GM12878 (cell line): Measurements from ENCODE around the gene RIPOR1. TPM values are rescaled to one million over a fixed set of nuclear protein-coding genes. Genes with fewer than 3 reads are reported as not detected.

ENCODE experiments used
- BACH1 ChIP-seq: fragments of 450-650 bp; IDR thresholded peaks from 2 replicates; pipeline ENCODE4 v1.6.1; 2017; ENCODE audit warnings: mild to moderate bottlenecking, borderline replicate concordance
- BHLHE40 ChIP-seq, 2 experiments: fragments of 450-650 bp in 1 of 2; IDR thresholded peaks; 2 replicates each; pipeline ENCODE4 v1.6.1; 2011 to 2017; ENCODE audit warnings: low read depth in 2 of 2, borderline replicate concordance in 1 of 2, improper control_type of control experiment in 1 of 2, low read length in 1 of 2, mild to moderate bottlenecking in 1 of 2
- HCFC1 ChIP-seq: fragments of 150-350 bp; IDR thresholded peaks from 2 replicates; pipeline ENCODE4 v1.6.1; 2014; ENCODE audit warnings: low read length
- JUNB ChIP-seq: IDR thresholded peaks from 2 replicates; pipeline ENCODE4 v1.6.1; 2016; ENCODE audit warnings: antibody characterized with exemption, mild to moderate bottlenecking
- NBN ChIP-seq: fragments of 450-650 bp; IDR thresholded peaks from 2 replicates; pipeline ENCODE4 v1.6.1; 2016
- NR2C1 ChIP-seq: fragments of 450-650 bp; IDR thresholded peaks from 2 replicates; pipeline ENCODE4 v1.6.1; 2017; ENCODE audit warnings: antibody characterized with exemption, mild to moderate bottlenecking, moderate library complexity
- RAD51 ChIP-seq: fragments of 450-650 bp; IDR thresholded peaks from 2 replicates; pipeline ENCODE4 v1.6.1; 2016; ENCODE audit warnings: moderate library complexity, mild to moderate bottlenecking, inconsistent platforms
- RBBP5 ChIP-seq: fragments of 200-600 bp; sonication (generic); conservative IDR thresholded peaks from 2 replicates; pipeline ENCODE4 v1.6.1; 2016
- SMARCA5 ChIP-seq: fragments of 450-650 bp; IDR thresholded peaks from 2 replicates; pipeline ENCODE4 v1.6.1; 2017; ENCODE audit warnings: mild to moderate bottlenecking
- SPI1 ChIP-seq: IDR thresholded peaks from 2 replicates; pipeline ENCODE4 v1.6.1; 2011; ENCODE audit warnings: low read depth, mild to moderate bottlenecking, low read length, moderate library complexity, borderline replicate concordance; ENCODE audit not compliant: insufficient read depth
- STAT3 ChIP-seq: IDR thresholded peaks from 2 replicates; pipeline ENCODE4 v1.6.1; 2011; ENCODE audit warnings: low read depth, low read length, improper control_type of control experiment
- YY1 ChIP-seq: IDR thresholded peaks from 2 replicates; pipeline ENCODE4 v1.6.1; 2011; ENCODE audit warnings: low read depth, mild to moderate bottlenecking, low read length
- polyA plus RNA-seq, 11 experiments: library from polyadenylated mRNA; depleted of rRNA in 4 of 11; unstranded in 6 of 11; stranded (reverse) in 5 of 11; fragments of >200 nt; fragmentation: Nextera tagmentation in 4 of 11; fragmentation: Illumina TruSeq in 1 of 11; extraction: Ambion mirVana in 4 of 11; extraction: Trizol in 1 of 11; gene quantifications; 1 replicate in 1 of 11; 2 replicates in 10 of 11; pipeline versions ENCODE4 v1.2.1 to v1.2.3, GENCODE V29; 2011 to 2016; ENCODE audit warnings: inconsistent platforms in 2 of 11, missing spikeins in 2 of 11, low read depth in 1 of 11
- total RNA-seq, 4 experiments: library from RNA; depleted of rRNA in 3 of 4; stranded (reverse); fragments of >200 nt in 3 of 4; fragmentation: Illumina TruSeq in 1 of 4; extraction: Trizol in 1 of 4; gene quantifications; 2 replicates each; pipeline versions ENCODE4 v1.2.1 to v1.2.3, GENCODE V29; 2013 to 2021
- TF ChIP-seq, protein P1 (sequence below): fragments of 450-650 bp; formaldehyde crosslinking; IDR thresholded peaks from 2 replicates; pipeline ENCODE4 v1.5.0; 2022; ENCODE audit warnings: mild to moderate bottlenecking, missing genetic modification characterization
- TF ChIP-seq, protein P2 (sequence below): fragments of 150-350 bp; IDR thresholded peaks from 2 replicates; pipeline ENCODE4 v1.6.1; 2014; ENCODE audit warnings: mild to moderate bottlenecking, low read depth, low read length
- TF ChIP-seq, protein P3 (sequence below): IDR thresholded peaks from 2 replicates; pipeline ENCODE4 v1.6.1; 2012; ENCODE audit warnings: low read depth, low read length, improper control_type of control experiment
- TF ChIP-seq, protein P4 (sequence below): fragments of 450-650 bp; IDR thresholded peaks from 2 replicates; pipeline ENCODE4 v1.6.1; 2017; ENCODE audit warnings: low read depth, mild to moderate bottlenecking, moderate library complexity
- TF ChIP-seq, protein P5 (sequence below): fragments of 450-650 bp; IDR thresholded peaks from 2 replicates; pipeline ENCODE4 v1.6.1; 2018; ENCODE audit warnings: borderline replicate concordance, mild to moderate bottlenecking; ENCODE audit not compliant: partially characterized antibody
- TF ChIP-seq, protein P6 (sequence below): fragments of 450-650 bp; IDR thresholded peaks from 2 replicates; pipeline ENCODE4 v1.6.1; 2017; ENCODE audit warnings: mild to moderate bottlenecking

Gene RIPOR1
- total and polyA plus RNA-seq, 10 of the 15 experiments (the other 5 are each of a cell fraction or from before 2014, with no cell fraction given), result 0.13 to 28.5 (median 7.0) TPM

DNA sequence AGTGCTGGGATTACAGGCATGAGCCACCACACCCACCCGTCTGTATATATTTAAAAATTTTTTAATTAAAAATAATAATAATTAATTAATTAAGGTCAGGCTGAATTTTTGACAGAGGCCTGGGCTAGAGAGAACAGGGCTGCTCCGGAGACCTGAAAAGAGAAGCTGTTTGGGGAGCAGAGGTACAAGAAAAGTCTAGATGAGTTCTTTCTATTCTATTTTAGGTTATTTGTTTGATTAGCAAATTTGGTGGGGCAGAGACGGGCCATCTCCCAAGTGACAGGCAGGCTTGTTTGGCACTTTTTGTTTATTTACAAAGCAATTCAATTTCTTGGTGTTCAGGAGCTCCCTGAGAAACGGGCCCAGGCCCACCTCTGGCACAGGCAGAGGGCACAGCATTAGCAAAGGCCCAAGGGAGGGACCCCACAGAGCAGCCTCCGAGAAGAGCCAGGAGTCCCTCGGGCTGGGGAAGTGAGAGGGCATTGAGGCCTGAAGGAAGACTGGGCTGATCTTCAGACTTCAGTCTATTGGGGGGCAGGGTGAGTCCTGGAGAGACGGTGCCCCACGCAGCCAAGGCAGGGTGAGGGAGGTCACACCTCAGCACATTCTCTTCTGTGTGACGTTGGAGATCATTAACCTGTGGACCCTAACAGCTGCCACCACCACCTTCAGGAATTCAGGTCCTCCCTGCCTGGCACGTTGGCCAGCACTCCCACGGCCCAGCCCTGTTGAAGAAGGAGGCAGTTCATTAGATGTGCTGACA lies 10.8 kb upstream of the RIPOR1 start (continued):
- TF ChIP-seq, protein P1, sequence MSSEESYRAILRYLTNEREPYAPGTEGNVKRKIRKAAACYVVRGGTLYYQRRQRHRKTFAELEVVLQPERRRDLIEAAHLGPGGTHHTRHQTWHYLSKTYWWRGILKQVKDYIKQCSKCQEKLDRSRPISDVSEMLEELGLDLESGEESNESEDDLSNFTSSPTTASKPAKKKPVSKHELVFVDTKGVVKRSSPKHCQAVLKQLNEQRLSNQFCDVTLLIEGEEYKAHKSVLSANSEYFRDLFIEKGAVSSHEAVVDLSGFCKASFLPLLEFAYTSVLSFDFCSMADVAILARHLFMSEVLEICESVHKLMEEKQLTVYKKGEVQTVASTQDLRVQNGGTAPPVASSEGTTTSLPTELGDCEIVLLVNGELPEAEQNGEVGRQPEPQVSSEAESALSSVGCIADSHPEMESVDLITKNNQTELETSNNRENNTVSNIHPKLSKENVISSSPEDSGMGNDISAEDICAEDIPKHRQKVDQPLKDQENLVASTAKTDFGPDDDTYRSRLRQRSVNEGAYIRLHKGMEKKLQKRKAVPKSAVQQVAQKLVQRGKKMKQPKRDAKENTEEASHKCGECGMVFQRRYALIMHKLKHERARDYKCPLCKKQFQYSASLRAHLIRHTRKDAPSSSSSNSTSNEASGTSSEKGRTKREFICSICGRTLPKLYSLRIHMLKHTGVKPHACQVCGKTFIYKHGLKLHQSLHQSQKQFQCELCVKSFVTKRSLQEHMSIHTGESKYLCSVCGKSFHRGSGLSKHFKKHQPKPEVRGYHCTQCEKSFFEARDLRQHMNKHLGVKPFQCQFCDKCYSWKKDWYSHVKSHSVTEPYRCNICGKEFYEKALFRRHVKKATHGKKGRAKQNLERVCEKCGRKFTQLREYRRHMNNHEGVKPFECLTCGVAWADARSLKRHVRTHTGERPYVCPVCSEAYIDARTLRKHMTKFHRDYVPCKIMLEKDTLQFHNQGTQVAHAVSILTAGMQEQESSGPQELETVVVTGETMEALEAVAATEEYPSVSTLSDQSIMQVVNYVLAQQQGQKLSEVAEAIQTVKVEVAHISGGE (CRISPR knock-in tag), result no peak
- TF ChIP-seq BHLHE40 (IDR thresholded peaks at IDR 0.05; ENCODE audit: borderline replicate concordance in 1 of 2, low read depth in 2 of 2, low read length in 1 of 2), result peak; percentile 21 to 54; a peak in 3 of 4 replicates
- peak; percentile 95 for TF ChIP-seq SPI1
- TF ChIP-seq HCFC1, result no peak
- no peak for TF ChIP-seq NR2C1
- no peak for TF ChIP-seq RAD51
- no peak for TF ChIP-seq STAT3
- TF ChIP-seq, protein P2, sequence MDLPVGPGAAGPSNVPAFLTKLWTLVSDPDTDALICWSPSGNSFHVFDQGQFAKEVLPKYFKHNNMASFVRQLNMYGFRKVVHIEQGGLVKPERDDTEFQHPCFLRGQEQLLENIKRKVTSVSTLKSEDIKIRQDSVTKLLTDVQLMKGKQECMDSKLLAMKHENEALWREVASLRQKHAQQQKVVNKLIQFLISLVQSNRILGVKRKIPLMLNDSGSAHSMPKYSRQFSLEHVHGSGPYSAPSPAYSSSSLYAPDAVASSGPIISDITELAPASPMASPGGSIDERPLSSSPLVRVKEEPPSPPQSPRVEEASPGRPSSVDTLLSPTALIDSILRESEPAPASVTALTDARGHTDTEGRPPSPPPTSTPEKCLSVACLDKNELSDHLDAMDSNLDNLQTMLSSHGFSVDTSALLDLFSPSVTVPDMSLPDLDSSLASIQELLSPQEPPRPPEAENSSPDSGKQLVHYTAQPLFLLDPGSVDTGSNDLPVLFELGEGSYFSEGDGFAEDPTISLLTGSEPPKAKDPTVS, result no peak
- TF ChIP-seq, protein P3, sequence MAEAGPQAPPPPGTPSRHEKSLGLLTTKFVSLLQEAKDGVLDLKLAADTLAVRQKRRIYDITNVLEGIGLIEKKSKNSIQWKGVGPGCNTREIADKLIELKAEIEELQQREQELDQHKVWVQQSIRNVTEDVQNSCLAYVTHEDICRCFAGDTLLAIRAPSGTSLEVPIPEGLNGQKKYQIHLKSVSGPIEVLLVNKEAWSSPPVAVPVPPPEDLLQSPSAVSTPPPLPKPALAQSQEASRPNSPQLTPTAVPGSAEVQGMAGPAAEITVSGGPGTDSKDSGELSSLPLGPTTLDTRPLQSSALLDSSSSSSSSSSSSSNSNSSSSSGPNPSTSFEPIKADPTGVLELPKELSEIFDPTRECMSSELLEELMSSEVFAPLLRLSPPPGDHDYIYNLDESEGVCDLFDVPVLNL, result no peak
- TF ChIP-seq YY1, result no peak
- 0 out of 2 replicates have a peak, but pooled peaks have one; percentile 24 for TF ChIP-seq NBN
- TF ChIP-seq, protein P4, sequence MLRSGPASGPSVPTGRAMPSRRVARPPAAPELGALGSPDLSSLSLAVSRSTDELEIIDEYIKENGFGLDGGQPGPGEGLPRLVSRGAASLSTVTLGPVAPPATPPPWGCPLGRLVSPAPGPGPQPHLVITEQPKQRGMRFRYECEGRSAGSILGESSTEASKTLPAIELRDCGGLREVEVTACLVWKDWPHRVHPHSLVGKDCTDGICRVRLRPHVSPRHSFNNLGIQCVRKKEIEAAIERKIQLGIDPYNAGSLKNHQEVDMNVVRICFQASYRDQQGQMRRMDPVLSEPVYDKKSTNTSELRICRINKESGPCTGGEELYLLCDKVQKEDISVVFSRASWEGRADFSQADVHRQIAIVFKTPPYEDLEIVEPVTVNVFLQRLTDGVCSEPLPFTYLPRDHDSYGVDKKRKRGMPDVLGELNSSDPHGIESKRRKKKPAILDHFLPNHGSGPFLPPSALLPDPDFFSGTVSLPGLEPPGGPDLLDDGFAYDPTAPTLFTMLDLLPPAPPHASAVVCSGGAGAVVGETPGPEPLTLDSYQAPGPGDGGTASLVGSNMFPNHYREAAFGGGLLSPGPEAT, result peak; percentile 31; the same call in 1 of the 2 replicates
- TF ChIP-seq, protein P5, sequence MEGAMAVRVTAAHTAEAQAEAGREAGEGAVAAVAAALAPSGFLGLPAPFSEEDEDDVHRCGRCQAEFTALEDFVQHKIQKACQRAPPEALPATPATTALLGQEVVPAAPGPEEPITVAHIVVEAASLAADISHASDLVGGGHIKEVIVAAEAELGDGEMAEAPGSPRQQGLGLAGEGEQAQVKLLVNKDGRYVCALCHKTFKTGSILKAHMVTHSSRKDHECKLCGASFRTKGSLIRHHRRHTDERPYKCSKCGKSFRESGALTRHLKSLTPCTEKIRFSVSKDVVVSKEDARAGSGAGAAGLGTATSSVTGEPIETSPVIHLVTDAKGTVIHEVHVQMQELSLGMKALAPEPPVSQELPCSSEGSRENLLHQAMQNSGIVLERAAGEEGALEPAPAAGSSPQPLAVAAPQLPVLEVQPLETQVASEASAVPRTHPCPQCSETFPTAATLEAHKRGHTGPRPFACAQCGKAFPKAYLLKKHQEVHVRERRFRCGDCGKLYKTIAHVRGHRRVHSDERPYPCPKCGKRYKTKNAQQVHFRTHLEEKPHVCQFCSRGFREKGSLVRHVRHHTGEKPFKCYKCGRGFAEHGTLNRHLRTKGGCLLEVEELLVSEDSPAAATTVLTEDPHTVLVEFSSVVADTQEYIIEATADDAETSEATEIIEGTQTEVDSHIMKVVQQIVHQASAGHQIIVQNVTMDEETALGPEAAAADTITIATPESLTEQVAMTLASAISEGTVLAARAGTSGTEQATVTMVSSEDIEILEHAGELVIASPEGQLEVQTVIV, result no peak
- TF ChIP-seq SMARCA5, result no peak
- no peak for TF ChIP-seq JUNB
- no peak for TF ChIP-seq RBBP5
- TF ChIP-seq, protein P6, sequence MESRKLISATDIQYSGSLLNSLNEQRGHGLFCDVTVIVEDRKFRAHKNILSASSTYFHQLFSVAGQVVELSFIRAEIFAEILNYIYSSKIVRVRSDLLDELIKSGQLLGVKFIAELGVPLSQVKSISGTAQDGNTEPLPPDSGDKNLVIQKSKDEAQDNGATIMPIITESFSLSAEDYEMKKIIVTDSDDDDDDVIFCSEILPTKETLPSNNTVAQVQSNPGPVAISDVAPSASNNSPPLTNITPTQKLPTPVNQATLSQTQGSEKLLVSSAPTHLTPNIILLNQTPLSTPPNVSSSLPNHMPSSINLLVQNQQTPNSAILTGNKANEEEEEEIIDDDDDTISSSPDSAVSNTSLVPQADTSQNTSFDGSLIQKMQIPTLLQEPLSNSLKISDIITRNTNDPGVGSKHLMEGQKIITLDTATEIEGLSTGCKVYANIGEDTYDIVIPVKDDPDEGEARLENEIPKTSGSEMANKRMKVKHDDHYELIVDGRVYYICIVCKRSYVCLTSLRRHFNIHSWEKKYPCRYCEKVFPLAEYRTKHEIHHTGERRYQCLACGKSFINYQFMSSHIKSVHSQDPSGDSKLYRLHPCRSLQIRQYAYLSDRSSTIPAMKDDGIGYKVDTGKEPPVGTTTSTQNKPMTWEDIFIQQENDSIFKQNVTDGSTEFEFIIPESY, result no peak
- no peak for TF ChIP-seq BACH1
